GM18505 (cell line): ENCODE data around the gene GRAMD1B.
"Not testable (repeated sequence)": the region's sequence is repeated elsewhere in the genome, so short reads cannot be mapped to it uniquely, and the experiment has no call there.

Experiments
- ATAC-seq: cut with Tn5 transposase; IDR thresholded peaks from one replicate; pipeline ENCODE4 v1.9.1; 2021; ENCODE audit not compliant: unreplicated experiment
- POLR2A ChIP-seq: IDR thresholded peaks from 4 replicates; pipeline ENCODE4 v1.6.1; 2011; ENCODE audit warnings: borderline replicate concordance; ENCODE audit not compliant: insufficient read depth, insufficient read length; ENCODE audit errors: extremely low read depth

Gene GRAMD1B

GRCh38 chr11:123562158-123562557, 132.1 kb downstream of the GRAMD1B start:
- no peak for ATAC-seq
- TF ChIP-seq POLR2A, result no peak

GRCh38 chr11:123562829-123563228, 132.8 kb downstream of the GRAMD1B start:
- TF ChIP-seq POLR2A, result no peak
- ATAC-seq, result no peak

DNA sequence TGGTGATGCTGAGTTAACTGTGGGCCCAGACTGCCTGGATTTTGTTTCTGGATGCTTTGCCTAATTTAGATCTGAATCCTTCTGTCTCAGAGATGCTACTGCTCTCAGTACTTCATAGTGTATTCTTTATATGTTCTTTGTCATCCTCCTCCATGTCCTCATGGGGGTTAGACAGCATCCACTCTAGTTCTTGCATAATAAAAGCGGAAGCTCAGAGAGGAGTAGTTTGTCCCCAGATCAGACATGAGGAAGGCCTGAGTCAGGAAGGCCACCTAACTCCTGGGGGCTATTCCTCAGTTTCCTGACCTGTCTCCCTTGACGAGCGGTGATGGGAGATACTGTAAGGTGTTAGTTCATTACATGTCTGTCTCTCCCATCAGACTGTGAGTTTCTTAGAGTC, 134.2 kb downstream of the GRAMD1B start:
- ATAC-seq, result no peak
- TF ChIP-seq POLR2A, result no peak

DNA sequence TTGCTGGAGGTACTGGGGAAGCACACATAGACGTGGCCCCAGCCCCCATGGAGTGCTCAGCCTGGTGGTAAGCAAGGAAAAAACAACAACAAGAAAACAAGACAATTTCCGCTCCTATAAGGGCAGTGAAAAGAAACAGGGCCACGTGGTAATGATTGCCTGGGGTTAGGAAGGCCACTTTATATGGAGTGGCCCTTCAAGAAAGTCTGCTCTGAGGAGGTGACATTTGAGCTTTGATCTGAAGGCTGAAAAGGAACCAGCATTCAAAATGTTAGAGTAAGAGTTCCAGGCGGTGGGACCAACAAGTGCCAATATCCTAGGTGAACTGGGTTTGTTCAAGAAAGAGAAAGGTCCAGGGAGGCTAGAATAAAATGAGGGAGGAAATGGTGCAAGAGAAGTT, 136.8 kb downstream of the GRAMD1B start:
- no peak for TF ChIP-seq POLR2A
- no peak for ATAC-seq

DNA sequence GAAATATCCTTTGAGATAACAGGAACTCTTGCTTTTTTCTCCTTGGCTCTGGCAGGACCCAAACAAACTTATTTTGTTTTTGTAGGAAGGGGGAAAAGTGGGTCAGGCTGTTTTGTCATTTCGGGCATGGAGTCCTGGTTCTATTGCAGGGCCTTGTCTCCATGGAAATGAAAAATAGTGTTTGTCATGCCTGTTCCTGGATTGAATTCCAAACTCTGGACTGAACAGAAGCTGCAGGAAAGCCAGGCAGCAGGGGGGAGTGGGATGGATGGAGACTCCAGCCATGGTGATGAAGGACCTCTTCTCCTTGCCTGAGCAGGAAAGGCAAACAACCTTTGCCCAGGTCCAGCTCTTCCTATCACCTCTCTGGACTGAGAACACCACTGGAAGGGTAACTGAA, 137.4 kb downstream of the GRAMD1B start:
- ATAC-seq, result no peak
- no peak for TF ChIP-seq POLR2A

DNA sequence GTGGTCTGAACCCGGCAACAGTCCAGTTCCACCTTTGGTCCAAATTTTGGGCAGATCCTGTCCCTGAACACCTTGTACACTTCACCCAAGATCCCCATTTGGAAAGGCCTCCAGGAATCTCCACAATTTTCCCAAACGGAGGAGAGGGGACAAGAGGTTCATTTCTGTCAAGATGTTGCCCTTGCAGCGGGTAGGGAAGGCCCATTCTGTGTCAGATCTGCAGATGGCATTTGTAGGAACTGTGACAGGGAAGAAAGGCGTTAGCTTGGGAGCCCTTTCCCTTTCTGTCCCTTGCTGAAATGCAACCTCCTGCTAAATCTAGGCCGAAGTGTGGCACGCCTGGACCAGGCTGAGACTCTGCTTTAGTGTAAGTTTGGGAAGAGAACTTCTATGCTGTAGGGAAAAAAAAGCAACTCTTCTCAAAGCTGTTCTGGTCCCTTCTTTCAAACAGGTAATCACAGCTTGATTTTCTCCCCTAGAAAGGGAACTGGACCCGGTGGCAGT, 138.3 kb downstream of the GRAMD1B start:
- TF ChIP-seq POLR2A, result no peak
- ATAC-seq, result no peak

GRCh38 chr11:123569393-123569792, 139.3 kb downstream of the GRAMD1B start:
- TF ChIP-seq POLR2A, result no peak
- ATAC-seq, result no peak

DNA sequence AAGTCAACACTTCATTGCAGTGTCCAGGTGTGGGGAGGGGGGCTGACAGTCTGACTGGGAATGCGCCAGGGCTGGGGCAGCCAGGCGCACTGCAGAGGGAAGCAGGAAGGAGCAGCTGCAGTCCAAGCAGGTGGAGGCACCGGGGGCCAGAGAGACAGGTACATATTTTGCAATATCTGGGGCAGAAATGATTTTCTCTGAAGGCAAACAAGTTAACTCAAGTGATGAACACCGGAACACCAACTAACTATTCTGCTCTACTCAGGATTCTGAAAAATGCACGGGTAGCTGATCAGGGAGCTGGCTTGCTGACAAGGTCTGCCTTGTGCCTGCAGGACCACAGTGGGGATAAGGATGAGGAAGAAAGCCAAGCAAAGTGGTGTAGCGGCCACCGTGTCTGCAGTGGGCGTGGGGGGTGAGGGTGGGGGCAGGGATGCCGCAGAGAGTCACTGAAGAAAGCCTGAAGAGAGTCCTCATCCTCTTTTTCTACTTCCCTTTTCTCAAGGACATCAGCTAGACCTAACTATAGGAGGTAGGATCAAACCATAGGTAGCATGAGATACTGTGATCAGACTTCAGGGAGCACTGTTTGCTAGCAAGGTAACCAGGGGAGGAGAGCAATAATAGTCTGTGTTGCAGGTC, 141.0 kb downstream of the GRAMD1B start:
- TF ChIP-seq POLR2A, result no peak
- ATAC-seq, result no peak

- not testable (repeated sequence) for ATAC-seq
Measured at GRCh38 chr11:123572791-123573190, 142.7 kb downstream of the GRAMD1B start.

GRCh38 chr11:123573286-123573685, 143.2 kb downstream of the GRAMD1B start:
- TF ChIP-seq POLR2A, result no peak
- no peak for ATAC-seq

DNA sequence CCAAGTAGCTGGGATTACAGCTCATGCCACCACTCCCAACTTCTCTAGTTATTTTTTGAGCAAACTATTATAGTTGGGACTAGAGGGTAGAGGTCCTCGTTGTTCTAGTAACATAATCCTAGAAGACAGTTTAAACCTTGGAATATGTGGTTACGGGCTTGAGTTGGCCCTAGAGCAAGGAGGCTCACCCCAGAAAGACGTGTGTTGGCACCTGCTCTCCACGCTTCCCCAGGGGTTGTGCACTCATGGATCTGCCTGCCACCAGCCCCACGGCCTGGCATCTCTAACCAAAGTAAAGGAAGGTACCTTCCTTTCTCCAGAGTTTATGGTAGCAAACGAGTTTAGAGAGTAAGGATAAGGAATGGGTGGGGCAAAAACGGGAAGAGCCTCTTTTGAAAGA, 145.4 kb downstream of the GRAMD1B start:
- ATAC-seq, result no peak
- no peak for TF ChIP-seq POLR2A

- no peak for ATAC-seq
- no peak for TF ChIP-seq POLR2A
Measured at GRCh38 chr11:123576082-123576481, 146.0 kb downstream of the GRAMD1B start.

DNA sequence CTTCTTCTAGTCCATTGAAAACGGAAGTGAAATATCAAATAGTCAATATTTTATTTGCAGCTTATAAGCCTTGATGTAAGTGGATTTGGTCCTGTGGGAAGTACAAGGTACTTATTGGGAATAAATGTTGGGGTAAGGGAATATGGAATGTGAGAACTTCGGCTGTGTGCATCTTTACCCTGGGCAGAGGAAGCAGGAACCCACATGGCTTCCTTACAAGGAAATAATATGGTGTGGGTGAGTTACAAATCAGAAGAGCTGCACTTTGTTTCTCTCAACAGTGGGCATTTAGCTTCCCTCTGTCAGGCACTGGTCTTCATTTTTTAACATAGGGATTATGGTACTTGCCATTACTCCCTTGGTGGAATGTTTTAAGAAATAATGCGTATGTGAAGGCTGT, 146.4 kb downstream of the GRAMD1B start:
- TF ChIP-seq POLR2A, result no peak
- no peak for ATAC-seq

DNA sequence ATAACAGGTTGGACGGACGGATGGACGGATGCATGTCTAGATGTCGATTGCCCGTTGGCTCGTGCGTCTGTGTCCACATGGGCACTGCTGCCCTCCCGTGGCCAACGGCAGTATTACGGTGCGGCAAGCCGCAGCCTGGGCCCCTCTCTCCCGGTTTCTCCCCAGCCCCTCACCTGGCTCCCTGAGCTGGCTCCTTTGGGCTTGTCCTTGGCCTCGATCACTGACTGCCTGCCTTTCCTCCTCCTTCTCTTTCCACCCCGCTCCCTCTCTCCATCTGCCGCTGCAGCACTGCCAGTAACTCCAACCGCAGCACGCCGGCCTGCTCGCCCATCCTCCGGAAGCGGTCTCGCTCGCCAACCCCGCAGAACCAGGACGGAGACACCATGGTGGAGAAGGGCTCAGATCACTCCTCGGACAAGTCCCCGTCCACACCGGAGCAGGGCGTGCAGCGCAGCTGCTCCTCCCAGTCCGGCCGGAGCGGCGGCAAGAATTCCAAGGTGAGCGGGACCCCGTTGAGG, 147.1 kb downstream of the GRAMD1B start:
- no peak for TF ChIP-seq POLR2A
- ATAC-seq, result peak; percentile 69

DNA sequence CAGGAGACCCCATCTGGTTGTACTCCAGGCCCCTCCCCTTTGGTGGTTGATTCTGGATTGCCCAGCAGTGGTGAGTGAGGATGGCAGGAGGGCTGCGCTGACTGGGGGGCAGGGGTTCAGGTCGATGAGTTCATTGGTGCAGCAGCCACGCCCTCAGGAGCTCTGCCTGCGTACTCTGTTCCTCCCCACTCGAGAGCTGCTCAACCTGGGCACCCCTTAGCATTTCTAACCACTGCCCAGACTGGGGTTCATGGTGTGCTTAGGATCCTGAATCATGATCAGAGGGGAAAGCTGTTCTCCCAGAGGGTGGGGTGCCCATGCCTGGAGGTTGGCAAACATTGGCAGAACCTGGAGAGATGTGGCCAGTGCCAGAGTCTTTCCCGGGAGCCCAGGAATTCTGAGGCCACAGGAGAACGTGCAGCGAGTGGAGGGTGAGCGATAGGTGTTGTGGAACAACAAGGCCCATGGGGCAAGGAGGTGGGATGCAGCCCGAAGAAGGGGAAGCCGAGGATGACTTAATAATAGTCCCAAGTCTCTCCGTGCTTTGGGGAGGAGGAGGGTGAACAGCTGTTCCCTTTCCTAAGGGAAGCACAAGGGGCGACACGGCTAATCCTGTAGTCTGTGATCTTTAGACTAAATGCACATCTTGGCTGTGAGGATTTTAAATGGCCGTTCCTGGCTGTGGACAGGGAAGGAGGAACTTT, 148.9 kb downstream of the GRAMD1B start:
- TF ChIP-seq POLR2A, result no peak
- no peak for ATAC-seq

DNA sequence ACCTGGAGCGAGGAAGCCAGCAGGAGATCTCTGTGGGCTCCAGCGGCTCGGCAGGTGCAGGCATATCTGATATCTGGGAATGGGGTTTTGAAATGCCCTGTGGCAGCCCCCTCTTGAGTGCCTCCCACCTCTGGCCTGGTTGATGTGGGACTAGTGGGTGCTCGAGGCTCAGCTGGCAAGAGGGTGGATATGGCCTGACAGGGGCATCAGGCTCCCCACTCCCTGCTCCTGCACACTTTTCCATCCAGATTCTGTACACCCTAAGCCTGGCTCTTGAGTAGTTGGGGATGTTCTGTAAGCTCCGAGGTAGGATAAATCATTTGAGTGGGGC, 149.4 kb downstream of the GRAMD1B start:
- TF ChIP-seq POLR2A, result no peak
- no peak for ATAC-seq
